Spinal cord (tissue), 10 donors: ENCODE data around the gene BID. TPM values are rescaled to one million over a fixed set of nuclear protein-coding genes. Genes with fewer than 3 reads are reported as not detected.

Experiments
- DNase-seq, 6 donors: peaks; one replicate each; pipeline versions ENCODE4 v3.0.0 to v3.0.0-alpha.2; 2013 to 2015; ENCODE audit warnings: low spot score in 6 of 6, low read depth in 4 of 6
- H3K27ac ChIP-seq: one replicate; pipeline ENCODE4 v1.5.1; 2013; ENCODE audit warnings: low read depth, low read length, control low read depth
- H3K27me3 ChIP-seq: one replicate; pipeline ENCODE4 v1.6.1; 2013; ENCODE audit warnings: low read length; ENCODE audit not compliant: control insufficient read depth, insufficient read depth
- H3K36me3 ChIP-seq: one replicate; pipeline ENCODE4 v1.6.1; 2013; ENCODE audit warnings: low read length; ENCODE audit not compliant: control insufficient read depth, insufficient read depth
- H3K4me1 ChIP-seq: one replicate; pipeline ENCODE4 v1.6.1; 2013; ENCODE audit warnings: low read length; ENCODE audit not compliant: control insufficient read depth, insufficient read depth
- H3K4me3 ChIP-seq: one replicate; pipeline ENCODE4 v1.5.1; 2013; ENCODE audit warnings: low read depth, low read length, control low read depth
- H3K9me3 ChIP-seq: one replicate; pipeline ENCODE4 v1.6.1; 2013; ENCODE audit warnings: low read length; ENCODE audit not compliant: control insufficient read depth, insufficient read depth
- WGBS: methylation state at CpG from one replicate; pipeline ENCODE4 v1.1.5; 2013; ENCODE audit warnings: missing lambda C conversion rate; ENCODE audit not compliant: insufficient coverage; 5-methylcytosine and 5-hydroxymethylcytosine counted together
- long read RNA-seq, 4 donors: transcript quantifications; one replicate each; lab custom pipeline, GENCODE V29; 2026
- polyA plus RNA-seq, 2 donors: library from polyadenylated mRNA; unstranded; fragments of 120-200 nt; gene quantifications; one replicate each; pipeline ENCODE4 v1.2.1, GENCODE V29; 2013; ENCODE audit not compliant: insufficient read length in 2 of 2
- total RNA-seq, 2 donors: library from RNA; depleted of rRNA in 1 of 2; stranded (reverse); fragments of 120-200 nt in 1 of 2; fragments of >200 nt in 1 of 2; gene quantifications; one replicate each; pipeline versions ENCODE4 v1.2.3 to v1.2.4, GENCODE V29; 2013 to 2014
- donor health status: healthy.

The BID gene
- total RNA-seq, result 10 to 100 TPM; 24.7 to 29.3 TPM
- polyA plus RNA-seq, result 10 to 100 TPM; 45.5 to 49.2 TPM
- long read RNA-seq, donor 1, transcript BID-215 (6 exons, 2,199 nt), result major isoform, 13 of 35 reads
- long read RNA-seq, donor 1, transcript BID-201 (6 exons, 2,495 nt), result minor isoform, 7 of 35 reads
- long read RNA-seq, donor 1, partial matches to known transcripts, result 0 of 35 reads
- long read RNA-seq, donor 1, other reads (novel, unspliced or antisense), result 0 of 35 reads
- long read RNA-seq, donor 2, transcript BID-215 (6 exons, 2,199 nt), result major isoform, 6 of 12 reads
- long read RNA-seq, donor 2, partial matches to known transcripts, result 0 of 12 reads
- long read RNA-seq, donor 2, other reads (novel, unspliced or antisense), result 0 of 12 reads
- long read RNA-seq, donor 3, transcript BID-203 (4 exons, 1,879 nt), result minor isoform, 6 of 25 reads
- long read RNA-seq, donor 3, transcript BID-215 (6 exons, 2,199 nt), result major isoform, 10 of 25 reads
- long read RNA-seq, donor 3, partial matches to known transcripts, result 0 of 25 reads
- long read RNA-seq, donor 3, other reads (novel, unspliced or antisense), result 0 of 25 reads
- long read RNA-seq, donor 4, transcript BID-215 (6 exons, 2,199 nt), result major isoform, 13 of 21 reads
- long read RNA-seq, donor 4, partial matches to known transcripts, result 0 of 21 reads
- long read RNA-seq, donor 4, other reads (novel, unspliced or antisense), result 0 of 21 reads

GRCh38 chr22:17774206-17774925, at the start of gene BID:
TSS of gene BID (minus strand) at chr22:17774469. CDS start at chr22:17750116, 24,353 bp downstream.
- Histone ChIP-seq H3K4me1 (peaks cover 54% of the 10 kb centered on the region), H3K4me3 (peak within 1 kb of the TSS; percentile 53), H3K36me3 (peaks cover 15% of the 10 kb centered on the region), H3K9me3 (no peaks in the 10 kb centered on the region), H3K27me3 (no peaks in the 10 kb centered on the region), H3K27ac (peak within 1 kb of the TSS; percentile 25)
- peak in 2 of 6 donors; percentile 52 to 53 for DNase-seq
- under 1% methylated on average over 63 of the region's 64 CpGs for WGBS

DNA sequence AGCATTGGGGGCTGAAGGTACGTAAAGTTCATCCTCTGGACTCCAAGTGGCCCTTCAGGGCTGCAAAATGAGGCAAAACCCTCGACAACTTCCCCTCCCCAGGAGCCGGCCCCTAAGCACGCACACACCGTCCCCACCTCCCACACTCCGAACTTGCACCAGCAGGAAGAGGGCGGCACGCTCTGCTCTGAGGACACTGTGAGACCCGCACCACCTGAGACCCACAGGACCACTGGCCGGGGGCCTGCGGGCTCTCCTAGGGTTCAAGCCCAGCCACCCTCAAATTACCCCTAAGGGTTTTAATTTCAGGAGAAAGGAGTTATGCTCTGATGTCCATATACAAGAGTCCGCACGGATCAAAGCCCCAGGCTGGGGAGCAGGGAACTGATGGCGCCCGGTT, 49.7 kb upstream of the BID start:
- no peak for DNase-seq
- 85% methylated on average over 11 of the region's 15 CpGs for WGBS
- Histone ChIP-seq H3K27me3 (no peaks in the 10 kb centered on the region), H3K4me1 (peaks cover 15% of the 10 kb centered on the region), H3K4me3 (no peak overlapping the region), H3K9me3 (no peaks in the 10 kb centered on the region), H3K27ac (no peak overlapping the region), H3K36me3 (peaks cover 87% of the 10 kb centered on the region)

GRCh38 chr22:17823226-17823625, 49.0 kb upstream of the BID start:
- no peaks in the 10 kb centered on the region for H3K27me3 ChIP-seq
- H3K4me1 ChIP-seq, result peaks cover 8% of the 10 kb centered on the region
- no peak overlapping the region for H3K4me3 ChIP-seq
- no peak for DNase-seq
- peaks cover 87% of the 10 kb centered on the region for H3K36me3 ChIP-seq
- no peaks in the 10 kb centered on the region for H3K9me3 ChIP-seq
- H3K27ac ChIP-seq, result no peak overlapping the region
- WGBS, result 65% methylated on average over 2 of the region's 4 CpGs

- no peaks in the 10 kb centered on the region for H3K27me3 ChIP-seq
- H3K27ac ChIP-seq, result no peak overlapping the region
- H3K36me3 ChIP-seq, result peaks cover 87% of the 10 kb centered on the region
- 96% methylated on average over 9 of the region's 13 CpGs for WGBS
- DNase-seq, result no peak
- H3K9me3 ChIP-seq, result no peaks in the 10 kb centered on the region
- H3K4me3 ChIP-seq, result no peak overlapping the region
- H3K4me1 ChIP-seq, result peaks cover 4% of the 10 kb centered on the region
These were observed 47.8 kb upstream of the BID start for GRCh38 chr22:17822087-17822486.

- Histone ChIP-seq H3K4me1 (peaks cover 4% of the 10 kb centered on the region), H3K4me3 (no peak overlapping the region), H3K36me3 (peaks cover 87% of the 10 kb centered on the region), H3K27me3 (no peaks in the 10 kb centered on the region), H3K27ac (no peak overlapping the region), H3K9me3 (no peaks in the 10 kb centered on the region)
- 93% methylated on average over 2 of the region's 3 CpGs for WGBS
- DNase-seq, result no peak
These were observed 46.7 kb upstream of the BID start for GRCh38 chr22:17820879-17821439.

GRCh38 chr22:17818649-17819048, 44.4 kb upstream of the BID start:
- no peaks in the 10 kb centered on the region for H3K27me3 ChIP-seq
- H3K27ac ChIP-seq, result no peak overlapping the region
- no peak overlapping the region for H3K4me3 ChIP-seq
- H3K4me1 ChIP-seq, result peaks cover 4% of the 10 kb centered on the region
- WGBS, result 96% methylated on average over 12 of the region's 14 CpGs
- H3K9me3 ChIP-seq, result no peaks in the 10 kb centered on the region
- H3K36me3 ChIP-seq, result peaks cover 87% of the 10 kb centered on the region
- no peak for DNase-seq

- no peak overlapping the region for H3K27ac ChIP-seq
- H3K36me3 ChIP-seq, result peaks cover 91% of the 10 kb centered on the region
- 93% methylated on average over 13 of the region's 25 CpGs for WGBS
- H3K4me1 ChIP-seq, result peaks cover 3% of the 10 kb centered on the region
- no peaks in the 10 kb centered on the region for H3K9me3 ChIP-seq
- DNase-seq, result no peak
- H3K4me3 ChIP-seq, result no peak overlapping the region
- no peaks in the 10 kb centered on the region for H3K27me3 ChIP-seq
These were observed 43.9 kb upstream of the BID start for GRCh38 chr22:17818180-17818579.

GRCh38 chr22:17817511-17818065, 43.3 kb upstream of the BID start:
- Histone ChIP-seq H3K36me3 (peaks cover 89% of the 10 kb centered on the region), H3K4me1 (no peaks in the 10 kb centered on the region), H3K9me3 (no peaks in the 10 kb centered on the region), H3K27ac (no peak overlapping the region), H3K27me3 (no peaks in the 10 kb centered on the region), H3K4me3 (no peak overlapping the region)
- WGBS, result 92% methylated on average over 31 of the region's 33 CpGs
- no peak for DNase-seq

DNA sequence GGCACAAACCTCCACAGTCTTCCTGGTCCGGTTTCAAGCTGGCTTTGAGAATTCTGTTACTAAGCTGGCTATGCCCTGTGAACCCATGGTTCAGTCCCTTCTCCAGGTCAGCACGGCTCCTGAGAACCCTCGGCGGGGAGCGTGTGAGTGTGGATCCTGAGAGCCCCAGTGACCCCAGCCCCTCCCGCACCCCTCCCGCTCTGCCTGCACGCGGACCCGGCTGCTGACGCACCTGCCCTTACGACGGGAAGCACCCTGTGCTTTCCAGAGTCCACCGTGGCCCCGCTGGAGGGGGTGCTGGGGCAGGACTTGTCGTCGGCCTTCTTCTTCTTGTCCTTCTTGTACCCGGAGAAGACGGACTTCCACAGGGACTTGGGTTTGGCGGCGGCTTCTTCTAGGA, 42.8 kb upstream of the BID start:
- H3K36me3 ChIP-seq, result peaks cover 87% of the 10 kb centered on the region

More for the DNA sequence above, 42.8 kb upstream of the BID start:
- no peaks in the 10 kb centered on the region for H3K4me1 ChIP-seq
- no peak overlapping the region for H3K27ac ChIP-seq
- DNase-seq, result no peak
- no peaks in the 10 kb centered on the region for H3K27me3 ChIP-seq
- H3K4me3 ChIP-seq, result no peak overlapping the region
- H3K9me3 ChIP-seq, result no peaks in the 10 kb centered on the region
- 91% methylated on average over 17 of the region's 21 CpGs for WGBS
